GM18951 (cell line): ENCODE data around the gene UNK.
A peak's percentile ranks its signal among the peaks of the same experiment; 100 is the strongest.

Experiments
- POLR2A ChIP-seq: IDR thresholded peaks from 4 replicates; pipeline ENCODE4 v1.6.1; 2011; ENCODE audit warnings: mild to moderate bottlenecking; ENCODE audit not compliant: insufficient read length, insufficient read depth; ENCODE audit errors: extremely low read depth
- in situ Hi-C: fragments of 300-500 bp; cut with MboI; formaldehyde crosslinking; loops from one replicate; pipeline ENCODE4 v1.12.0; 2022; ENCODE audit warnings: low sequenced_read_pairs, mixed read lengths, inconsistent platforms; ENCODE audit not compliant: unreplicated experiment

Gene UNK

GRCh38 chr17:75749545-75750389 lies 34.8 kb upstream of the UNK start:
- TF ChIP-seq POLR2A: no peak
- in situ Hi-C loops: loop anchor here (10.0 kb wide), 2 partner anchors 65 to 135 kb away; no protein-coding TSS in a partner anchor

- no peak for TF ChIP-seq POLR2A
- in situ Hi-C loops: no loop called here
These were observed 33.8 kb upstream of the UNK start for GRCh38 chr17:75750661-75751423.

- no peak for TF ChIP-seq POLR2A
- in situ Hi-C loops: no loop called here
These were observed 32.8 kb upstream of the UNK start for GRCh38 chr17:75751676-75752404.

- TF ChIP-seq POLR2A: no peak
These were observed 32.2 kb upstream of the UNK start for GRCh38 chr17:75752405-75752709.

GRCh38 chr17:75752802-75753513 lies 31.6 kb upstream of the UNK start:
- TF ChIP-seq POLR2A: no peak
- in situ Hi-C loops: no loop called here

More at GRCh38 chr17:75752405-75752709, 32.2 kb upstream of the UNK start:
- in situ Hi-C loops: no loop called here

GRCh38 chr17:75753514-75754377 lies 30.9 kb upstream of the UNK start:
- TF ChIP-seq POLR2A: peak; percentile 37
- in situ Hi-C loops: no loop called here

- in situ Hi-C loops: loop anchor here (5.0 kb wide), 1 partner anchor 117 kb away; no protein-coding TSS in a partner anchor
- TF ChIP-seq POLR2A: no peak
These were observed 30.0 kb upstream of the UNK start for GRCh38 chr17:75754378-75755204.

- in situ Hi-C loops: loop anchor here (5.0 kb wide), 1 partner anchor 118 kb away; no protein-coding TSS in a partner anchor
- TF ChIP-seq POLR2A: no peak
These were observed 29.3 kb upstream of the UNK start for GRCh38 chr17:75755205-75755901.

GRCh38 chr17:75755990-75756389 lies 28.6 kb upstream of the UNK start:
- in situ Hi-C loops: loop anchor here (5.0 kb wide), 1 partner anchor 119 kb away; no protein-coding TSS in a partner anchor
- no peak for TF ChIP-seq POLR2A

- in situ Hi-C loops: loop anchor here (5.0 kb wide), 1 partner anchor 119 kb away; no protein-coding TSS in a partner anchor
- no peak for TF ChIP-seq POLR2A
These were observed 28.0 kb upstream of the UNK start for GRCh38 chr17:75756451-75757085.

GRCh38 chr17:75757086-75757681 lies 27.4 kb upstream of the UNK start:
- no peak for TF ChIP-seq POLR2A
- in situ Hi-C loops: loop anchor here (5.0 kb wide), 1 partner anchor 120 kb away; no protein-coding TSS in a partner anchor
